GM21526 (cell line): ENCODE data around the gene GALNT9.
"Not testable (repeated sequence)": the region's sequence is repeated elsewhere in the genome, so short reads cannot be mapped to it uniquely, and the experiment has no call there.

Experiments
- ATAC-seq: cut with Tn5 transposase; IDR thresholded peaks from one replicate; pipeline ENCODE4 v1.9.1; 2021; ENCODE audit warnings: moderate library complexity; ENCODE audit not compliant: unreplicated experiment, low FRiP score

The GALNT9 gene

DNA sequence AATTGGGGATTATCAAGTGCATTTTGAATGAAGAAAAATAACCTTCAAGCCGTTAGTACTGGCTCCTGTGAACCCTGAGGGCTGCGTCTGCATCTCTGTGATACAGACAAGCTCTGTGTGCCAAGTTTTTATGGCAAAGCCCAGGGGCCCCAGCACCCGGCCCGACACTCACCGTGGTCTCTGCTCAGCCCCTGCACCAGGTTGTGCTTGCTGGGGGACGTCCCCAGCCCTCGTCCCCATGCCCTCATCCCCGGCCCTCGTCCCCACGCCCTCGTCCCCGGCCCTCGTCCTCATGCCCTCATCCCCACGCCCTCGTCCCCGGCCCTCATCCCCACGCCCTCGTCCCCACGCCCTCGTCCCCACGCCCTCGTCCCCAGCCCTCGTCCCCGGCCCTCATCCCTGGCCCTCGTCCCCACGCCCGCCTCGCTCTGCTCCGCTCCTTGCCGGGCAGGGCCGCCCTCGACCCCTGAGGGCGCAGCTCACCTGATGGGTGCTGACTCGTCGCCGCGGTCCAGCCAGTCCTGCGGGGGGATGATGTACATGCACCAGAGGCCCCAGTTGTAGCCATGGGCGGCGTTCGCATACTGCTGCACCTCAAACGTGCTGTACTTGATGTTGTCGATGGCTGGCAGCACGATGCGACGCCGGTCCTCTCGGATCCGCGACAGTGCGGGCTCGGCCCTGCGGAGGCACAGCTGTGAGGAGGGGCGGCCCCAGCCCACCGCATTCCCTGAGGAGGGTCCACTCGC is 72.0 kb downstream of the GALNT9 start:
- ATAC-seq, result no peak

DNA sequence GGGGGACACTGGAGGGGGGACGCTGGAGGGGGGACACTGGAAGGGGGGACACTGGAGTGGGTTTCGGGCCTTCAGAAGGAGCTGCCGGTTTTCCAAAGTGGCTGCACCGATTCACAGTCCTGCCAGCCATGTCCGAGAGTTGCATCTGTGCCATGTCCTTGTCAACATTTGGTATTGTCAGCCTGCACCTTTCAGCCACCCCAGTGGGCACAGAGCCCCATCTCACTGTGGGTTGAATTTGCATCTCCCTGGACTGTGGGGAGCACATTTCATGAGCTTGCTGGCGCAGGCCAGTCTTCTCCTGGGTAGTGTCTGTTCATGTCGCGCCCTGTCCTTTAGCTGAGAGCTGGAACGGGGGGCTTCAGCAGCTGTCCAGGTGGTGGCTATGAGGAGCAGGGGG is 72.7 kb downstream of the GALNT9 start:
- ATAC-seq, result no peak

DNA sequence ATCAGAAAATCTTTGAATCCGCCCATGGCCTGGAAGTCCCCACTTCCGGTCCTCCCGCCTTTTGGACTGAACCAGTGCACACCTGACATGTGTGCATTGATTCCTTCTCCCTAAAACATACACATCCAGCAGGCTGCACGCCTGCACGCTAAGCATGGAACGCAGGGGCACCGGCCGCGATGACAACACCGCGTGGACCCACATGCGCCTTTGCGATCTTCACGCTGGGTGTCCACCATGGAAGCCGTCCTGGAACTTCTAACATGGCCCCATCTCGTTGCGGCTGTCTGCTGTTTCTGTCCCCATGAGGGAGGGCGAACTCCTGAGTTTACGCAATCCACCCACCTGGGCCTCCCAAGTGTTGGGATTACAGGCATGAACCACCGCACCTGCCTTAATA is 73.7 kb downstream of the GALNT9 start:
- no peak for ATAC-seq

DNA sequence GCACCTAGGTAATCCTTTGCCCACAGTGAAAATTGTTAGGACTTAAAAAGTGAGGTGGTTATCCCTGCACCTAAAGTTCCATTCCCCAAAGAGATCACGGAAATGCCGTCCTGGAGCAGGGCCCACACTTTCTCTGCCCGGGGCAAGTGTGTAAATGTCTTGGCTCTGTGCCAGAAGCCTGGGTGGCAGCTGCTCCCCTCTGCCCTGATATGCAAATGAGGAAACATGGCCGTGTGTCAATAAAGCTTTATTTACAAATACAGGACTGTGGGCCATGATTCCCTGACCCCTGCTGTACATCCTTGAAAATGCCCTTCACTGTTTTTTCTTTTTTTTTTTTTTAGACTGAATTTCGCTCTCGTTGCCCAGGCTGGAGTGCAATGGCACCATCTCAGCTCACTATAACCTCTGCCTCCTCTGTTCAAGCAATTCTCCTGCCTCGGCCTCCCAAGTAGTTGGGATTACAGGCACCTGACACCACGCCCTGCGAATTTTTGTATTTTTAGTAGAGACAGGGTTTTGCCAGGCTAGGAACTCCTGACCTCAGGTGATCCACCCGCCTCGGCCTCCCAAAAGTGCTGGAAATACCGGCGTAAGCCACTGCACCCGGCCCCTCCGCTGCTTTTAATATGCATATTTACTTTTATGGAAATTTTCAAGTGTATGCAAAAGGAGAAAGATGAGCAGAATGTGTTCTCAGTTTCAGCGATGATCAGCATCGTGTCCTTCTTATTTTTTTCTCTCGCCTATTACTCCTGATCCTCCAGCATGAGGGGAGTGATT is 75.5 kb downstream of the GALNT9 start:
- no peak for ATAC-seq

DNA sequence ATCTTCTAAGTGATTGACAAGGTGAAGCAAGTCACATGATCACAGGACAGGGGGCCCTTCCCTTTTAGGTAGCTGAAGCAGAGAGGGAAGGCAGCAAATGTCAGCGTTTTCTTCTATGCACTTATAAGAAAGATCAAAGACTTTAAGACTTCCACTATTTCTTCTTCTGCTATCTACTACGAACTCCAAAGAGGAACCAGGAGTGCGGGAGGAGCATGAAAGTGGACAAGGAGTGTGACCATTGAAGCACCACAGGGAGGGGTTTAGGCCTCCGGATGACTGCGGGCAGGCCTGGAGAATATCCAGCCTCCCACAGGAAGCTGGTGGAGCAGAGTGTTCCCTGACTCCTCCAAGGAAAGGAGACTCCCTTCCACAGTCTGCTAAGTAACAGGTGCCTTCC is 76.4 kb downstream of the GALNT9 start:
- not testable (repeated sequence) for ATAC-seq

DNA sequence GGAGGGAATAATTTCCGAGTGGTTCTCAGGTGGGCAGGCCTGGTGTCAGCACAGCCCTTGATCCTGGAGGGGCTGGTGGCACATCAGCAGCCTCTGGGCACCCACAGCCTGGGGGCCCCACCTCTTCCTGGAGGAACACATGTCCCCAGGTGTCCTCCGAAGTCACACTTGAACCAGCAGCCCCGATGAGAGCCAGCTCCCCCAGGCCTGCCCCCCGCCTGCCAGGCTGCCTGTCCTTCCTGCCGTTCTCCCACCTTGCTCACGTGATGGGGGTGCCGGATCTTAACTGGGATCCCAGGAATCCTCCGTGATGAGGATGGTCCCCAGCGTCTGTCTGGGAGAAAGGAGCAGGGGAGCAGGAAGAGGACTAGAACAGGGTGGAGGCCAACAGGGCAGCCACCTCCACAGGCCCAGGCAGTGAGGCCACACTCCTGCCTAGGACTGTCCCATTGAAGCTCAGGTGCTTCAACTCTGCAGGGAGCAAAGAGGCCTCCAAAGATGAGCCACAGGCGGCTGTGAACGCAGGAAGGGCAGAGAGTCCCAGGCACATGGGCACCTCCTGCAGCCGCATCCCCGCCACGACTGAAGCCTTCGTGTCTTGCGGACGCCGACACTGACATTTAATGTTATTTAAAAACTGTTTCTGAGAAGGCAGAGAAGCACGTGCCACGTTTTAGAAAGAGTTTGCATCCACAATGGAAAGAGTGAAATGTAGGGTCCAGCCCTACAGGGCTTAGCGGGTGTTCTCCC is 77.5 kb downstream of the GALNT9 start:
- ATAC-seq, result no peak

DNA sequence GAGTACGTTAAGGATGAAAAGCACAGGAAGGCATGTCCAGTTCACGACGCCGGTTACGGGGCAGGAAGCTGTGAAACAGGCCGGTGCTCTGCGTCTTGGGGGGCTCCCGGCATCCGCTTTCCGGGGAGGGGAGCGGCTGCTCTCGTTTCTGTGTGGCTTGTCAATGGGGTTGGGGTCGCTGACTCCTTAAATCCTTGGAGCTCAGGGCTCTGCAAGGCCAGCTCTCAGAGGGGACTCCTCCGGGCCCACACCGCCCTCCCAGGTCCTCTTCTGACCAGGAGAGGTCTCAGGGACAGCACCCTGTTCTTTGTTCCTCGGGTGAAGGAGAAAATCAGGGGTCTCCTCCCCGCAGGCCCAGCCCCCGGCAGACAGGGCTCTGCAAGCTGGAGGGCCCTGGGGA is 78.1 kb downstream of the GALNT9 start:
- ATAC-seq, result no peak

DNA sequence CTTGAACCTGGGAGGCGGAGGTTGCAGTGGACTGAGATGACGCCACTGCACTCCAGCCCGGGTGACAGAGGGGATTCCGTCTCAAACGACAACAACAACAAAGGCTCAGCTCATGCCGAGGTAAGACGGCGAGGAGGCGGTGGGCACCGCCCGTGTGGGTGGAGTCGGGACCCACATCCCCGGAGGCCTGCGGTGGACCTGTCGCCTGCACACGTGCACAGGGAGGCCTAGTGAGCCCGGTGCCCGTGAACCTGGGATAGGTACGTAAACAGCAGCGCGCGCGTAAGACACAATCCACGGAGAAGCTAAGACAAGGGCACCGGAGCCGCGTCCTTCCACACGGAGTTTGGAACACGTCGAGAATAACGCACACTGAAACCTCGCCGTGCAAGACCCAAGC is 78.7 kb downstream of the GALNT9 start:
- no peak for ATAC-seq

DNA sequence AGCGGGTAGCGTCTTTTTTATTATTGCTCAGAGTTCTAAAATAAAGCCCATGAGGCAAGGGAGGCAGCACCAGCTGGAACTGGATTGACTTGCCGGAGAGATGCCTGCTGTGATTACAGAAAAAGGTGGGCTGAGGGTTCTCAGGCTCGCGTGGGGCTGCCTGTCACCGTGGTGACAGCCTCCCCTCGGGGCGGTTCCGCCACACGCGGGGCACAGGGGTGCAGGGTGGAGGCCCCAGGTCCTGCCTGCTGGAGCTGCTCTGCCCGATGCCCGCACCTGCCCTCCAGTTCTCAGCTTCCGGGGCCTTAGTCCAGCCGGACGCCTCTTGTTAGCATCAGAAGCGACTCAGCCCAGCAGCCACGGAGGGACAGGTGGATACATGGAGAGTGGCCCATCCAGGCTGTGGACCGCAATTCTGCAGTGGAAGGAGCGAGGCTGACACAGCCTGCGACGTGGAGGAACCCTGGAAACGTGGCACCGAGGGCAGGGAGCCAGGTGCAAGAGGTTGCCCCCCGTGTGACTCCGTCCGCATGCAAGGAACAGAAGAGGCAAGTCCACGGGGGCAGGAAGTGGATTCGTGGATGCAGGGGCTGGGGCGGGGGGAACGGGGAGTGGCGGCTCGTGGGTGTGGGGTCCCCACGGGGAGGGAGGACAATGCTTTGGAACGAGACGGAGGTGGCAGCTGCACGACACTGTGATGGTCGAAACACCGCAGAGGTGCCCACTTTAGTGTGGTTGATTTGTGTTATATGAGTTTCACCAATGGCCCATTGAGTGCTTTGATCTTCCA is 79.5 kb downstream of the GALNT9 start:
- no peak for ATAC-seq

DNA sequence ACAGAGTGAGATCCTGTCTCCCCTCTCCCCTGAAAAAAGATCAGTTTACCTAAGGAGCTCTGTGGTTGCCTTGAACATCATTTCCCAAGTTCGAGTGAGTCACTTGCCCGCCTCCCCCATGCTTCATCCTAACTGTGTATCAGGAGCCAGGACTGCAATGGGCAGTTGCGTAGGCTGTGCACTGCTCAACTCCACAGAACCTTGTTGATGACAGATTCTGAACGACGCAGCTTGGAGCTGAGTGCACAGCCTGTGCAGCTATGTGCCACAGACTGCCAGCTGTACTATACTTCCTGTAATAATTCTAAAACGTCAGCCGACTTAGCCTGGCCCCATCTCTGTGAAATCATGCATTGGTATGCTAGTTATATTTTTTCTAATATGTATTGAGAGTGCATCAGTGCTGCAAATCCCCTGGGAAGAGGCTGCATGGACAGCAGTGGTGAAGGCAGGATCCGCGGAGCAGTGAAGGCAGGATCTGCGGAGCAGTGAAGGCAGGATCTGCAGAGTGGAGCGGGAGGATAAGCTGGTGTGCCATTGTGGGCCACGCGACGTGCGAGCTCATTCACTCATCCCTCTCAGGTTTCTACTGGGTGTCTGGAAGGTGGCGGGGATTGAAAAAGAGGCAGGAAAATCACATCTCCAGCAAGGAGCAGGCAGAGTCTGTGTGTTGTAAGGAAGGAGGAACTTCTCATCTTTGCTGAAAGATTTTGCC is 80.8 kb downstream of the GALNT9 start:
- ATAC-seq, result no peak

DNA sequence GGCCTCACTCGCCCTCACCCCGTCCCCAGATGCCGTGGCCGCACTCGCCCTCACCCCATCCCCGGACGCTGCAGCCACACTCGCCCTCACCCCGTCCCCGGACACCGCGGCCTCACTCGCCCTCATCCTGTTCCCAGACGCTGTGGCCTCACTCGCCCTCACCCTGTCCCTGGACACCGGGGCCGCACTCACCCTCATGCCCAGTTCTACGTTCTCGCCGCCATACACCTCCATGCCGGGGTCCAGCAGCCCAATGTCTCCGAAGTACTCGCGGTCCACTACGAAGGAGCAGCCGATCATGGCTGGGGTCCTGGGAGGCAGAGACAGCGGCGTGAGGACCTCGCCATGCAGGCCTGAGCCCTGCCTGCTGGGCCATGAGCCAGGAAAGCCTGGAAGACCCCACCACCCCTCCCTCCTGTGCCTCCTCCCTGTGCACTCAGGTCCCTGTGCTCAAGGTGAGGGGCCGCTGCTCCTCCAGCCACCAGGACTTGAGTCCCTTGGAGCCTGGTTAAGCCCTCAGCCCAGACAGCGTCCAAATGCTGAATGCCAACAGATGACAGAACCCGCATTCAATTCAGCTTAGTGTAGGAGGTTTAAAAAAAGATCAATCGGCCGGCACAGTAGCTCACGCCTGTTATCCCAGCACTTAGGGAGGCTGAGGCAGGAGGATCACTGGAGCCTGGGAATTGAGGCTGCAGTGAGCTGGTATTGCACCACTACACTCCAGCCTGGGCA is 81.5 kb downstream of the GALNT9 start:
- ATAC-seq, result no peak

DNA sequence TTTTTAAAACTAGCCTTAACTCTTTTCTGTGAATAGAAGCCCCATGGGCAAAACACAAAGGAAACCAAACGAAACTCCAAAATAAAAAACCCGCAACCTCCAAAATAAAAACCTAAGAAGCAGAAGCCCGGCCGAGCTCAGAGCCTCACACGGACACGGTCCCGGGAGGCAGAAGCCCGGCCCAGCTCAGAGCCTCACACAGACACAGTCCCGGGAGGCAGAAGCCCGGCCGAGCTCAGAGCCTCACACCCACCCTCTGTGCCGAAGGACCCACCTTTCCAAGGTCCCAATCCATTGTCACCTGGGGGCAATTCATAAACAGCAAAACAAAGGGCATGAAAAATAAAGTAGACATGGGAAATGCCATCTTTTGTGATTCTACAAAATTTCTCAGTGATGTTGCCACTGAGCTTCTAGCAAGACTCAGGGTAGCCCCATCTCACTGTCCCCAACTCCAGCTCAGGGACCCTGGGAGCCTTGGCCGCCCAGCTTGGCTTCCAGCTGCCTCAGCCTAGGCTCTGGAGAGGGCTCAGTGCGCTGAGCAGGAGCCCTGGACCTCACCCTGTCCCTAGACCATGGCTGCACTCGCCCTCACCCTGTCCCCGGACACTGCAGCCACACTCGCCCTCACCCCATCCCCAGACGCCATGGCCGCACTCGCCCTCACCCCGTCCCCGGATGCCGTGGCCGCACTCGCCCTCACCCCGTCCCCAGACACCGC is 82.2 kb downstream of the GALNT9 start:
- ATAC-seq, result no peak

DNA sequence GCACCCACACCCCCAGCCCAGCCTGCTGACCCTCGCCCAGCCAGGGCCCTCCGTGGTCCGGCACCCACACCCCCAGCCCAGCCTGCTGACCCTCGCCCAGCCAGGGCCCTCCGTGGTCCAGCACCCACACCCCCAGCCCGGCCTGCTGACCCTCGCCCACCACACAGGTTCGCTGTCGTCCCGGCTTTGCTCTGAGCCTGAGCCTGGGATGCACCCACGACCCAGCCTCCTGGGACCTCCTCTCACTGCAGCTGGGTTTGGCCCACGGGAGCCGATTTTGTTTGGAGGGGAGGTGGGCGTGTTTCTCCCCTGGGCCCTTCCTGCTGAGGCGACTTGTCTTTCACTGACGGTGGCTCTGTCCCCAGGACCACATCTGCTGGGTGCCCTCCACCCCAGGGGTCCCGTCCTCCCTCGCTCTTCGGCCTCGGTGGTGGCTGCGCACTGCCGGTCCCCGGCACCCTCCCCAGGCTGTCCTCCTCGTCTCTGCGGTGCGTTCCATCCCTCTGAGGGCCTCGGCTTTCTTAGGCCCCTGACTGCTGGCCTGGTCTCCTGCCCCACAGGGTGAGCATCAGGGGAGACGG is 83.8 kb downstream of the GALNT9 start:
- no peak for ATAC-seq

DNA sequence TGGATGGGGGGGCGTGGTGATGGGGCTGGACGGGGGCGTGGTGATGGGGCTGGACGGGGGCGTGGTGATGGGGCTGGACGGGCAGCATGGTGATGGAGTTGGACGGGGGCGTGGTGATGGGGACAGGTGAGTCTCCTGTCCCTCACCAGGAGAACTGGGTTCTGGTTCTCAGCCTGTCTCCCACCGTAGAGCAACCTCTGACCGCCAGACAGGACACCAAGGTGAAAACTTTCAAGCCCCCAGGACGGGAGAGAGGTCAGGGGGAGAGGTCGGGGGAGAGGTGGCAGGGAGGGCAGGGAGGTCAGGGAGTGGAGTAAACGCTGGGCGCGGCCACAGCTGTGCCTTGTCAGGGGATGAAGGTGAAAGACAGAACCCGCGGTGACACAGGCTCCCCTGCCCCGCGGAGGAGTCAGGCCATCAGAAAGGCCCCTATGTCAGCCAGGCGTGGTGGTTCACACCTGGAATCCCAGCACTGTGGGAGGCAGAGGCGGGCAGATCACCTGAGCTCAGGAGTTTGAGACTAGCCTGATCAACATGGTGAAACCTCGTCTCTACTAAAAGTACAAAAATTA is 84.6 kb downstream of the GALNT9 start:
- no peak for ATAC-seq

DNA sequence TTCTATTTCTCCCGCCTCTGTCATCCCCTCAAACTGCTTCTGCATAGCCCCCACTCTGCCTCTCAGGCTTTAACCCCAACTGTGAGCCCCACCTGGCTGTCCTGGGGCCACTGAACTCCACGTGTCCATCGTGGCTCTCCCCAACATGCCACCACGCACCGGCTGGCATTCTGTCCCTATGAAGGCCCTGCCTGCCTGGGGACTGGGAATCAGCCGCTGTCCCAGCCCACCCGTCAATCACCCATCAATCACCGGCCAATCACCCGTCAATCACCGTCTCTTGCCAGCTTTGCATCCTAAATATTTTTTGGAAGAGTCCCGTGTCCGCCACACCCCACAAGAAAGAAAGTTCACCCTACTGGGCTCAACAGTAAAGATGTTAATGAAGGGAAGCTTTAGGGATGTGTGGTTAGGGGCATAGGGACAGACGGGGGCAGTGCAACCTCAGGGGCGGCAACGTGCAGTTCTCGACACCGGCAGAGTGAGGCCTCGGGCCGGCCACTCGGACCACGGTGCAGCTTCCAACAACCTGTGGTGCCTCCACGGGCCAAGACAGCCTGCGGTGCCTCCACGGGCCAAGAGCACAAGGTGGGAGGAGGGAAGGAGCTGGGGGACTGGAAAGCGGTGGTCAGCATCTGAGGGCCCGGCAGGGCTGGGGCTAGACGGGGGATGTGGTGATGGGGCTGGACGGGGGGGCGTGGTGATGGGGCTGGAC is 85.6 kb downstream of the GALNT9 start:
- ATAC-seq, result no peak

DNA sequence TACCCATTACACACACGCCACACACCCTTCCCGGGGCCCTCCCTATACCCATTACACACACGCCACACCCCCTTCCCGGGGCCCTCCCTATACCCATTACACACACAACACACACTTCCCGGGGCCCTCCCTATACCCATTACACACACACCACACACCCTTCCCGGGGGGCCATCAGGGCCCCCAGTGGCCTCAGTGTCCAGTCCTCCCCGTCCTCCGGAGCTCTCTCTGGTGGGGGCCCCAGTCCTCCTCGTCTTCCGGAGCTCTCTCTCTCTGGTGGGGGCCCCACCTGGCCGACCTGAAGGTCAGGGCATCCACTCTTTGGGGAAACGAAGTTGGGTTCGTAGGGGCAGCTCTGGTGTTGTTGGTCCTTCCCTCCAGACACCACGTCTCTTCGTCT is 86.2 kb downstream of the GALNT9 start:
- ATAC-seq, result not testable (repeated sequence)

DNA sequence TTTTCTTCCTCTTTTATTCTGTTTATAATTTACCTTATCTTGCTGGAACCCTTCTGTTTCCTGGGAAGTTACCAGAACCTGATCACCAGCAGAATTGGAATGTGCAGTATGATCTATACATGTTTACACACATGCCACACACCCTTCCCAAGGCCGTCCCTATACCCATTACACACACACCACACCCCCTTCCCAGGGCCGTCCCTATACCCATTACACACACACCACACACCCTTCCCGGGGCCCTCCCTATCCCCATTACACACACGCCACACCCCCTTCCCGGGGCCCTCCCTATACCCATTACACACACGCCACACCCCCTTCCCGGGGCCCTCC is 88.8 kb downstream of the GALNT9 start:
- not testable (repeated sequence) for ATAC-seq
